H54 (cell line): ENCODE data around the gene ATP8B3.

Experiments used
- DNase-seq: peaks from one replicate; pipeline ENCODE4 v3.0.0; 2011; ENCODE audit warnings: low spot score, mixed read lengths; ENCODE audit not compliant: insufficient read length
- FAIRE-seq: peaks from 3 replicates; lab custom pipeline; 2011; peaks lifted over from hg19 to GRCh38; lab: Jason Lieb, UNC
- POLR2A ChIP-seq: IDR thresholded peaks from 2 replicates; pipeline ENCODE4 v1.6.1; 2011; ENCODE audit warnings: low read depth, mild to moderate bottlenecking, low read length

The ATP8B3 gene, protein sequence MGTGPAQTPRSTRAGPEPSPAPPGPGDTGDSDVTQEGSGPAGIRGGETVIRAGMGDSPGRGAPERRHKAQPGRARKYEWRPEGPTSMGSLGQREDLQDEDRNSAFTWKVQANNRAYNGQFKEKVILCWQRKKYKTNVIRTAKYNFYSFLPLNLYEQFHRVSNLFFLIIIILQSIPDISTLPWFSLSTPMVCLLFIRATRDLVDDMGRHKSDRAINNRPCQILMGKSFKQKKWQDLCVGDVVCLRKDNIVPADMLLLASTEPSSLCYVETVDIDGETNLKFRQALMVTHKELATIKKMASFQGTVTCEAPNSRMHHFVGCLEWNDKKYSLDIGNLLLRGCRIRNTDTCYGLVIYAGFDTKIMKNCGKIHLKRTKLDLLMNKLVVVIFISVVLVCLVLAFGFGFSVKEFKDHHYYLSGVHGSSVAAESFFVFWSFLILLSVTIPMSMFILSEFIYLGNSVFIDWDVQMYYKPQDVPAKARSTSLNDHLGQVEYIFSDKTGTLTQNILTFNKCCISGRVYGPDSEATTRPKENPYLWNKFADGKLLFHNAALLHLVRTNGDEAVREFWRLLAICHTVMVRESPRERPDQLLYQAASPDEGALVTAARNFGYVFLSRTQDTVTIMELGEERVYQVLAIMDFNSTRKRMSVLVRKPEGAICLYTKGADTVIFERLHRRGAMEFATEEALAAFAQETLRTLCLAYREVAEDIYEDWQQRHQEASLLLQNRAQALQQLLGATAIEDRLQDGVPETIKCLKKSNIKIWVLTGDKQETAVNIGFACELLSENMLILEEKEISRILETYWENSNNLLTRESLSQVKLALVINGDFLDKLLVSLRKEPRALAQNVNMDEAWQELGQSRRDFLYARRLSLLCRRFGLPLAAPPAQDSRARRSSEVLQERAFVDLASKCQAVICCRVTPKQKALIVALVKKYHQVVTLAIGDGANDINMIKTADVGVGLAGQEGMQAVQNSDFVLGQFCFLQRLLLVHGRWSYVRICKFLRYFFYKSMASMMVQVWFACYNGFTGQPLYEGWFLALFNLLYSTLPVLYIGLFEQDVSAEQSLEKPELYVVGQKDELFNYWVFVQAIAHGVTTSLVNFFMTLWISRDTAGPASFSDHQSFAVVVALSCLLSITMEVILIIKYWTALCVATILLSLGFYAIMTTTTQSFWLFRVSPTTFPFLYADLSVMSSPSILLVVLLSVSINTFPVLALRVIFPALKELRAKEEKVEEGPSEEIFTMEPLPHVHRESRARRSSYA (N-terminal part only)

DNA sequence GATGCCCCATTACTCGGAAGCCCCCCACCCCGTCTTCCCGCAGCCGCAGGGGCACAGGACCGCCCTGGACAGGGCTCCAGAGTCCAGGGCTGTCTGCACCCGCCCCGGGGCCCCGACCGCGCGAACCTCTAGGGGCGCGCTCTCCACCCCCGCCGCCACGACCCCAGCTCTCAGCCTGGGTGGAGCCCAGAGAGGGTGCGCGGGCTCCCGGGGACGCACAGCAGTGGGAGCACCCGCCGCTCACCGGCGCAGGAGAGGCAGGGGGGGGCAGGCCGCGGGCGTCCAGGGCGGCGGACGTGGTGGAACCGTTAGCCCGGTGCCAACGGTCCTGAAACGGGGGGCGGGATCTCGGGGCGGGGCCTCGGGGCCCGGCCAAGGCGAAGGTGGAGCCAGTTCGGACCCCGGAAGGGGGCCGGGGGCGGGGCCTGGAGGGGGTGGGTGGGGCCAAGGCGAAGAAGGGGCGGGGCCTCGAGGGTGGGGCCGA lies at the start of gene ATP8B3:
TSS of gene ATP8B3 (minus strand) at position 335 of the 484 bp plus-strand sequence. CDS start 540 bp downstream, outside the sequence.
- no peak for DNase-seq
- no peak for FAIRE-seq
- peak; percentile 36 for TF ChIP-seq POLR2A

DNA sequence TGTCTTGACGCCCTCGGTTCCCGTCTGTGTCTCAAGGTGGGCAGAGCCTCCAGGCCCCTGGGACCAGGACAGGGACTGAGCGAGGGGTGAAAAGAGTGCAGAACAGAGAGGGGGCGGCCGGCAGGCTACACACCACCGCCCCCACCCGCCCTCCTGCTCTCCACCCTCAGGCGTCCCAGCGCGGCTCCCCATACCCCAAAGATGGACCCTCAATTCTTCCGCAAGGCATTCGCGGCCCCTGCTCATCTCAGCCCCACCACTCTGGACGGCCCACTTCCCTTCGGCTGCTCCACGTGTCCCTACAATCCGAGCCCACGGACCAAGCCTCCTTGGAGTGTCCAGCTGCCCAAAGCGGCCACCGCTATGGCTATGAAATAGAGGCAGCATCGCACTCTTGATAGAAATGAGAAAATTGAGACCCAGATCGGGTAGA lies 49.5 kb upstream of the ATP8B3 start:
- no peak for TF ChIP-seq POLR2A
- DNase-seq: no peak
- no peak for FAIRE-seq

DNA sequence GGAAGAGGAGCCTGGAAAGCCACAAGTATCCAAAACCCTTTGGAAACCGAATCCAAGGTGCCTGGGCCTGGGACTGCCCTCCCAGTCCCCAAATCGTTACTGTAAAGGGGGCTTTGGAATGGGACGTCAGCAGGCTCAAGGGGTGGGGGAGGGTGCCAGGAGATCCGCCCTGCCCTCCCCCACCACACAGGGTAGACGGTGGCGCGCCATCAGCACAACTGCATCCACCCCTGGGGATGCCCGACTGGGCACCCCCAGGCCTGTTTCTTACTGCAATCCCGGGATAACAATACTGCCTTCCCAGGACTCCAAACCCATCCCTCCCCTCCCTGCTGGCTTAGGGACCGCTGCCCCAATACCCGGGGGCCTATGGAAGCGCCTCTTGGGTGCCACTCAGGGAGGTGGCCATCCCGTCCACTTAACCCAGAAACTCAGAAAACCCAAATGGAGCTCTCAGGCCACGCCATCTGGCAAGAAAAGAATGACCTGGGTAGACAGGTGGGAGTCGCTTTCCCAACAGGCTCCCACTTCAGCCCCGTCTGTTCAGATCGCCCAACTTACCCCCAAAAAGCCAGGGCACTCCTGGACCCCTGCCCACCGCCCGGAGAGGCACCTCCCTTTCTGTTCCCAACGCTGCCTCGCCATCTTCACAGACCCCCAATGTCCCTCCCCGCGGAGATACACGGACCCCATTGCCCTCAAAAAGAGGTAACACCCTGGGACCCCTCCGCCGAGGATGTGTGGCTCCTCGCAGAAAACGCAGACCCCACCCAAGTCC lies 48.9 kb upstream of the ATP8B3 start:
- no peak for TF ChIP-seq POLR2A
- FAIRE-seq: no peak
- DNase-seq: no peak

DNA sequence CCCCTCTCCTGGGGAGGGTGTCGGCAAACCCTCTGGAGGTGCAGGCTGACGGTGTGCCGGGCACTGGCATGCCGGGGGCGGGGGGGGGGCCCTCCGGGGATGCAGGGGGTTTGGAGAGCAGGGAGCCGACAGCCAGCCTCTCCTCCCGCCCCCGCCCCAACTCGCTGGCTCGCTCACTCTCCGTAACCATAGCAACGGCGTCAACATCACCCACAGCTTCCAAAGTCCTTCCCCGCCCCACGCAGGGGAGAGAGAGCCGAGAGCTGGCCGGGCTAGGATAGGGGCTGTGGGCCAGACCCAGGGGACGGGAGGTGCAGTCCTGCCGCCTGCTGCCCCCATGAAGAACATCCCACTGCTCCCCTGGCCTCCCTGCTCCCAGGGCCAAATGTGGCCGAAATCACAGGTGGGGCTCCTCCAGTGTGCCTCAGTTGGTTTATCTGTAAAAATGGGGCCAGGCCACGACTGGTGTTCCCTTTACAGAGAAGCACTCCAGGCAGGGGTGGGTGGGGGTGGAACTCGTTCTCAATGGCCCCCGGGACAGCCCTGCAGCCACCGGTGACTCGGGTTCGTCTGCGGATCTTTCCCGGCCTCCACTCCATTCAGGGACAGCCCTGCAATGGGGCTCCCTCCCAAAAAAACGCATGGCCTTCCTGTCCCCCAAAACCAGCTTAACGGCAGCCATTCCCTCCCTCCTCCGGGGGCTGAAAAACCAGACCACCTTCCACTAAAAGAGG lies 48.1 kb upstream of the ATP8B3 start:
- DNase-seq (peak; percentile 68), FAIRE-seq (no peak)
- no peak for TF ChIP-seq POLR2A

DNA sequence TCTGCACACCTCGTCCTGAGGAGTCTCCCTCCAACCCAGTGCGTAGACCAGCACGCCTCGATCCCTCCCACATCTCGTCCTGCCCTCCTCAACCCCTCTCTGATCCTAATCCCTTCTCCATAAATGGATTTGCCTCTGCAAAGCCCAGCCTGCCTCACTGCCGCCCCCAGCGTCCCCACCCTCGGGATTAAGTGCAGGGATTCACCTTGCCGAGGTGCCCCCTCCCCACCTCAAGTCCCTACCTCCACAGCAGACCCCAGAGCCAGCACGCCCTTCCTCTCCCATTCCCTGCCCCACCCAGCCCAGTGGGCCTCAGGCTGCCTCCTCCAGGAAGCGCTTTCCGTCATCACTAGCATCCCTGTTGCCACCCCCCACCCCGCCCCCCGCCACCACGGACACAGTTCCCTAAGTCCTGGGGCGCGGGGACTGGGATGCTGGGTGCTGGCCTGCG lies 47.3 kb upstream of the ATP8B3 start:
- DNase-seq (no peak), FAIRE-seq (no peak)
- no peak for TF ChIP-seq POLR2A

DNA sequence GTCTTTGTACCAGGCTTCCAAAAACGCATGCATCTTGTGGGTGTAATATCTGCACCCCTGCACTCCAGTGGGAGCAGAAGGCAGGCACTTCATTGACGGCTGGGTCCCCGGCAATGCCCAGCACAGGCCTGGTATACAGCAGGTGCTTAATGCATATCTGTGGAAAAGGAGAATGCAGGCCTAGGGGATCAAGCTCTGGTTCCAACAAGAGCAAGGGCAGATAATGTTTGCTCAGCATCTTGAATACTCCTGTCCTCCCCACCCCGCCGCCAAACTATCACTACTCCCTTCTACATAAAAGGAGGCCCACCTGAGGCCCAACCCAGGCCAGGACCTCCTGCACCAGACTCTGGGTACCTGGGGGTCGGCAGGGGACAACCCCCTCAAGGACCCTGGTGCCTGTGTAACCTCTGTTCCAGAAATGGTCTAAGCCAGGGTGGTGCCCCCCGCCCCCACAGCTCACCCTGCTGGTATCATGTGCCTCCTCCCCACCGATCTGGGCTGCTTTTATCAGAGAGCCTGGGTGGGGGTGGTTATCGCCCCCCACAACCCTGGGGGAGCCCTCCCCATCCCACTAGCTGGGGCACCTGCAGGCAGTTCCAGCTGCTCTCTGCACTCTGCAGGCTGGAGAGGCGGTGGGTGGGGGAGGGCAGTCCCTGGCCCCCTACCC lies 46.5 kb upstream of the ATP8B3 start:
- DNase-seq (no peak), FAIRE-seq (no peak)
- no peak for TF ChIP-seq POLR2A

DNA sequence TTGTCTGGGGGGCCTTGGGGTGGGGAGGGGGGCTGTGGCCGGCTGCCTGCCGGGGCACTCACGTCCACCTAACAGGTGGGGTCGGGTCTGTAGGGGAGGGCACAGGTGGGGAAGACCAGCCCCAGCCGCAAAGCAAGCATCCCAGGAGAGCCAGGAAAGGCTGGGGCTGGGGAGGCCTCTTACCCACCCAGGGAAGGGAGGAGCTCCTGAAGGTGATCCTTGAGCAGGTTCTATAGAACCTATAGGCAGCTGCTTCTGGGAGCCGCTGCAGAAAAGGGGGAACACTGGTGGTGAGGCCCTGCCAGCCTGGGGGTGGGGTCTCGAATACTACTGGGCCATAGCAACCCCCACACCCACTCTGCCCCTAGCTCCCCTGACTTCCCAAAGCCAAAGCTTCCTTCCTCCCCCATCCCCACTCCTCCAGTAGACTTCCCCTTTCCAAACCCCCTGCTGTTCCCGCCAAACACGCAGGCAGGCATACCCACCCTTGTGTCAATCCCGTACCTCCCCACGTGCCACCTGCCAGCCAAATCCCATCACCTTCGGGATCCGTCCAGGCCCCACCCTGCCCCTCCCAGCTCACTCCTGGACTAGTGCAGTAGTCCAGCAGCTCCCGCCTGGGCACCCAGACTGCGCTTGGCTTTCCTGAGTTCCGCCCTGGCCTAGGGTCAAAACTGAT lies 45.7 kb upstream of the ATP8B3 start:
- TF ChIP-seq POLR2A: no peak
- FAIRE-seq (no peak), DNase-seq (no peak)

DNA sequence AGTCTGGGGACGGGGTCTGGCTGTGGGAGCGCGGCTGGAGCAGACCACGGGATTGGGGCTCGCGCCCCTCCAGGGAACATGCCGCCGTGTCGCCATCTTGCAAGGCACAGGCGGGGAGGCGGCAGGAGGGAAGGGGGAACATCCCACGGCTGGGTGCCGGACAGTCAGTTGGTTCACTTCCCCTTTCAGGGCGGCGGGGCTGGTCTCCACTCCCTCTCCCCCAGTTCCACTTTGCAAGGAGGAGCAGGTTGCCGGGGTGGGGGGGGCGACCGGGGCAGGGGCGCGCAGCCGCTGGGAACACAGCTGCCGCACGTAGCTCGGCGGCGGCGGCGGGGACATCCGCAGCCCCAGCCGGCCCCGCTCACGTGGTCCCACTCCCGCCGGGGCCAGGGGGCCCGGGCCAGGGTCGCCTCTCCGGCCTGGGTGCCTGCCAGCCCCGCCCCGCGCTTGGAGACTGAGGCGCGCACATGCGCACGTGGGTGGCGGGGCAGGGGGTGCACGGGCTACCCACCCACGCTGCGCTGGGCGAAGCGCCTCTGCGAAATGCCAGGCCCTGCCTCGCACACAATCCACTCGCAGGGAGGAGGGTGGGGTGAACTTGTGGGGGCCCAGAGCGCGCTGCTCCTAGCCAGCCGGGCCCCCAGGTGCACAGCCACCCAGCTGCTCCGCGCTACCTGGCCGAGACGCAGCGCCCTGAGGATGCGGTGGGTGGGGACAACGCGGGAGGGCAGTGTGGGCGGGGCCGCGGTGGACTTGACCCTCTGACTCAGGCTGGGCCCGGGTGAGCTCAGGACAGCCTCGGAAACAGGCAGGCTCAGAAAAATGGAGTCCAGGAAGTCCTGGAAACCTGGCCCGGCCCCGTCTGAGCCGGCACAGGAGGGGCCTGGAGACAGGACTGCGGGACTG lies 44.9 kb upstream of the ATP8B3 start:
- FAIRE-seq: peak; percentile 33

DNA sequence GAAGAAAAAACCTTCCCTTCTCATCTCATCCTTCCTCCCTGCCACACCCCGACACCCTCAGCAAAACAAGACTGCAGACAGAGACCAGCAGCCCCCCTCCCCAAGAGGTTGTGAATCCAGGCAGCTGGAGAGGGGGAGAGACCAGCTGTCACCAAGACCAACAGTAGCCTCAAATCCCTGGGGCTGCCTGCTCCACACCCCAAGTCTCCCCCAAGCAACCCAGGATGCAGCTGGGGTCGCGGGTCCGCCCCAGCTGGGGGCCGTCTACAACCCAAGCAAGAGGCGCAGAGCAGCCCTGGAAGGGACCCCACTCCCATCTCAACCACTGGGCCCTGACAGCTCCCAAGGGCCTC lies 44.2 kb upstream of the ATP8B3 start:
- DNase-seq: no peak
- no peak for FAIRE-seq

More for the DNA sequence above, 44.9 kb upstream of the ATP8B3 start:
- TF ChIP-seq POLR2A: no peak
- DNase-seq: peak; percentile 98

DNA sequence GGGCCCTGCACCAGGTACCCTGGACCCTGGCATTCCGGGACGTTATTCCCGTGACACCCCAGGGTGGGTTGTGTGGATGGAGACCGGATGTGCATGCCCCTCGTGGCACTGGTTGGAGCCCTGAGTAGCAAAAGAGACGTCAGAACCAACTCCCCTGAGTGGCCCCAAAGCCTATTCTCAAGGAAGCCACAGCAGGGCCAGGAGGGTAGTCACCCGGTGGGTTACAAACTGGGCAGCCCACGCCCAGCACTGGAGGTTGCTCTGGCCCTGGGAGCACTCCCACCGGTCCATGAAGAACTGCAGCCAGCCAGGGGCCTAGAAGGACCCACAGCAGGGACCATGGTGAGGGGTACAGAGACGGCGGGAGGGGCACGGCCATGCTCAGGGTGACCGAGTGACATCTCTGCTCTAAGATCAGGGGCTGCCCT lies 43.8 kb upstream of the ATP8B3 start:
- no peak for DNase-seq
- TF ChIP-seq POLR2A: no peak
- FAIRE-seq: no peak

More for the DNA sequence above, 44.2 kb upstream of the ATP8B3 start:
- TF ChIP-seq POLR2A: no peak
